HCT116 (cell line): ENCODE measurements around the gene TSSK2. TPM values are rescaled to one million over a fixed set of nuclear protein-coding genes. Genes with fewer than 3 reads are reported as not detected.

ENCODE experiments used
- ATAC-seq: fragments of 200-7000 bp; cut with Tn5 transposase; 2 replicates; pipeline ENCODE4 v1.9.1; 2020; ENCODE audit warnings: mild to moderate bottlenecking, moderate library complexity
- BruUV-seq: library from RNA; stranded (reverse); fragments of 400-500 nt; replicated peaks from 2 replicates; lab custom pipeline; 2021; lab: Mats Ljungman, UMichigan
- CTCF ChIA-PET: fragments of 300-600 bp; sonication (Branson Sonifier 250); formaldehyde crosslinking; loops from one replicate; lab custom pipeline; 2021; ENCODE audit warnings: antibody characterized with exemption; lab: Charles Lee
- POLR2A ChIA-PET: fragments of 300-600, 350-600 bp; sonication (Branson Sonifier 250); formaldehyde crosslinking; loops from one replicate; lab custom pipeline; 2021; ENCODE audit warnings: antibody characterized with exemption; lab: Charles Lee
- RAD21 ChIA-PET, 2 experiments: fragments of 300-600 bp; sonication (Branson Sonifier 250); formaldehyde crosslinking; loops; one replicate each; lab custom pipeline; 2023; ENCODE audit warnings: low total read pairs in 2 of 2; ENCODE audit not compliant: uncharacterized antibody in 2 of 2, unreplicated experiment in 2 of 2, low non-redundant PET in 1 of 2; lab: Charles Lee
- DNase-seq: peaks from one replicate; pipeline ENCODE4 v3.0.0-alpha.2; 2010; ENCODE audit warnings: low read depth, low spot score
- H2AFZ ChIP-seq: fragments of 200-600 bp; shearing (Covaris generic), sonication (generic); 2 replicates; pipeline ENCODE4 v1.6.1; 2017; ENCODE audit warnings: low read depth, mixed run types, mixed read lengths, antibody characterized with exemption, low read length; ENCODE audit not compliant: poor library complexity, severe bottlenecking
- H3K27ac ChIP-seq: 2 replicates; pipeline ENCODE4 v1.5.1; 2012; ENCODE audit warnings: low read depth, low read length
- H3K27me3 ChIP-seq: fragments of 200-600 bp; sonication (generic); 2 replicates; pipeline ENCODE4 v1.6.1; 2016; ENCODE audit warnings: mixed run types, low read length, mixed read lengths; ENCODE audit not compliant: insufficient read depth
- H3K36me3 ChIP-seq, 2 experiments: fragments of 200-500 bp in 1 of 2; fragments of 200-600 bp in 1 of 2; sonication (Bioruptor generic) in 1 of 2; sonication (generic) in 1 of 2; 2 replicates each; pipeline versions ENCODE4 v1.5.1 to v1.6.1; 2014 to 2016; ENCODE audit warnings: low read length in 2 of 2, inconsistent platforms in 1 of 2, mixed read lengths in 1 of 2, mixed run types in 1 of 2; ENCODE audit not compliant: insufficient read depth in 2 of 2, control insufficient read depth in 1 of 2
- H3K4me1 ChIP-seq, 2 experiments: fragments of 200-600 bp in 1 of 2; sonication (generic) in 1 of 2; 2 replicates each; pipeline versions ENCODE4 v1.5.1 to v1.6.1; 2012 to 2017; ENCODE audit warnings: low read length in 2 of 2, inconsistent platforms in 1 of 2, mild to moderate bottlenecking in 1 of 2, mixed read lengths in 1 of 2, mixed run types in 1 of 2, moderate library complexity in 1 of 2; ENCODE audit not compliant: insufficient read depth in 2 of 2, control insufficient read depth in 1 of 2
- H3K4me2 ChIP-seq: fragments of 200-600 bp; sonication (generic); 2 replicates; pipeline ENCODE4 v1.6.1; 2017; ENCODE audit warnings: mixed run types, low read length, mixed read lengths
- H3K4me3 ChIP-seq, 2 experiments: fragments of 200-600 bp in 1 of 2; sonication (generic) in 1 of 2; replicated peaks in 1 of 2; 2 replicates each; pipeline ENCODE4 v1.5.1; 2011 to 2016; ENCODE audit warnings: low read length in 2 of 2, control low read depth in 1 of 2, low read depth in 1 of 2, mild to moderate bottlenecking in 1 of 2, mixed read lengths in 1 of 2, mixed run types in 1 of 2
- H3K79me2 ChIP-seq: fragments of 200-600 bp; sonication (generic); 2 replicates; pipeline ENCODE4 v1.6.1; 2017; ENCODE audit warnings: mild to moderate bottlenecking, mixed run types, low read length, moderate library complexity, mixed read lengths; ENCODE audit not compliant: insufficient read depth
- H3K9ac ChIP-seq: fragments of 200-600 bp; sonication (generic); 2 replicates; pipeline ENCODE4 v1.6.1; 2016; ENCODE audit warnings: low read length, mixed read lengths
- H3K9me2 ChIP-seq: fragments of 200-600 bp; sonication (generic), shearing (Covaris generic); 2 replicates; pipeline ENCODE4 v1.6.1; 2017; ENCODE audit warnings: mixed run types, mild to moderate bottlenecking, moderate library complexity; ENCODE audit not compliant: insufficient read depth
- H3K9me3 ChIP-seq, 2 experiments: fragments of 200-500 bp in 1 of 2; fragments of 200-600 bp in 1 of 2; sonication (Bioruptor generic) in 1 of 2; sonication (generic) in 1 of 2; 2 replicates each; pipeline ENCODE4 v1.6.1; 2014 to 2017; ENCODE audit warnings: low read length in 2 of 2, mixed read lengths in 2 of 2, inconsistent platforms in 1 of 2, low read depth in 1 of 2, mild to moderate bottlenecking in 1 of 2, mixed run types in 1 of 2, moderate library complexity in 1 of 2; ENCODE audit not compliant: control insufficient read depth in 1 of 2, insufficient read depth in 1 of 2
- H4K20me1 ChIP-seq: fragments of 200-600 bp; sonication (generic), shearing (Covaris generic); 2 replicates; pipeline ENCODE4 v1.6.1; 2017; ENCODE audit warnings: mixed run types, mild to moderate bottlenecking, moderate library complexity; ENCODE audit not compliant: insufficient read depth
- EGR1 ChIP-seq: IDR thresholded peaks from 2 replicates; pipeline ENCODE4 v1.6.1; 2012; ENCODE audit warnings: low read depth
- JUND ChIP-seq: IDR thresholded peaks from 2 replicates; pipeline ENCODE4 v1.6.1; 2012
- RAD21 ChIP-seq: IDR thresholded peaks from 2 replicates; pipeline ENCODE4 v1.6.1; 2012; ENCODE audit warnings: low read depth, mild to moderate bottlenecking
- REST ChIP-seq: IDR thresholded peaks from 2 replicates; pipeline ENCODE4 v1.6.1; 2012; ENCODE audit warnings: low read depth
- SRF ChIP-seq: IDR thresholded peaks from 2 replicates; pipeline ENCODE4 v1.6.1; 2012; ENCODE audit warnings: low read depth
- ZFX ChIP-seq: fragments of 450-650 bp; IDR thresholded peaks from 2 replicates; pipeline ENCODE4 v1.6.1; 2017
- intact Hi-C: fragments of 100-400 bp; cut with micrococcal nuclease; formaldehyde crosslinking; loops from 2 replicates; pipeline ENCODE4 v1.10.0; 2022
- total RNA-seq: library from RNA; stranded (reverse); gene quantifications from one replicate; pipeline ENCODE4 v1.2.1, GENCODE V29; 2021; ENCODE audit not compliant: unreplicated experiment
- TF ChIP-seq, protein P1 (sequence below): IDR thresholded peaks from 2 replicates; pipeline ENCODE4 v1.6.1; 2012
- TF ChIP-seq, protein P2 (sequence below): IDR thresholded peaks from 2 replicates; pipeline ENCODE4 v1.6.1; 2012
- TF ChIP-seq, protein P3 (sequence below): IDR thresholded peaks from 2 replicates; pipeline ENCODE4 v1.6.1; 2011; ENCODE audit warnings: mild to moderate bottlenecking, low read length, moderate library complexity; ENCODE audit not compliant: insufficient replicate concordance; ENCODE audit errors: extremely low read depth

Gene TSSK2
- total RNA-seq, 1 experiment from 2014 or later: not detected

DNA sequence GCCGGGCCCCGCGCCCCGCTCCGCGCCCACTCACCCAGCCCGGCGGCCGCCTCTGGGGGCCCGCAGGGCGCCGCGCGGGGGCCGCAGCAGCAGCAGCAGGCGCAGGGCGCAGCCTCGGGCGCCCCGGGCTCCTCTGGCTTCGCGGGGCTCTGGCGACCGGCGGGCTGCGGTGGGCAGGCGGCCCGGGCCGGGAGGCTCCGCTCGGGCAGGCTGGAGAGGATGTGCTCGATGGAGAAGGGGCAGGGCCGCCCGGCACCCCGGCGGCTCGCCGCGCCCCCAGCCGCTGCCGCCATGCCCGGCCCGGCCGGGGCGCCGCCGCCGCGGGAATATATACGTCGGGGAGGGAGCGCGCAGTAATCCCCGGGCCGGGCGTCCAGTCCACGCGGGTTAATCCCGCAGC lies 18.9 kb downstream of the TSSK2 start, which contains the start of gene GSC2 (continued):
- TF ChIP-seq REST (no peak), RAD21 (no peak), SRF (no peak), EGR1 (no peak)
- TF ChIP-seq, protein P1, sequence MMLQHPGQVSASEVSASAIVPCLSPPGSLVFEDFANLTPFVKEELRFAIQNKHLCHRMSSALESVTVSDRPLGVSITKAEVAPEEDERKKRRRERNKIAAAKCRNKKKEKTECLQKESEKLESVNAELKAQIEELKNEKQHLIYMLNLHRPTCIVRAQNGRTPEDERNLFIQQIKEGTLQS: no peak
- TF ChIP-seq, all 23 proteins: peak for 0

DNA sequence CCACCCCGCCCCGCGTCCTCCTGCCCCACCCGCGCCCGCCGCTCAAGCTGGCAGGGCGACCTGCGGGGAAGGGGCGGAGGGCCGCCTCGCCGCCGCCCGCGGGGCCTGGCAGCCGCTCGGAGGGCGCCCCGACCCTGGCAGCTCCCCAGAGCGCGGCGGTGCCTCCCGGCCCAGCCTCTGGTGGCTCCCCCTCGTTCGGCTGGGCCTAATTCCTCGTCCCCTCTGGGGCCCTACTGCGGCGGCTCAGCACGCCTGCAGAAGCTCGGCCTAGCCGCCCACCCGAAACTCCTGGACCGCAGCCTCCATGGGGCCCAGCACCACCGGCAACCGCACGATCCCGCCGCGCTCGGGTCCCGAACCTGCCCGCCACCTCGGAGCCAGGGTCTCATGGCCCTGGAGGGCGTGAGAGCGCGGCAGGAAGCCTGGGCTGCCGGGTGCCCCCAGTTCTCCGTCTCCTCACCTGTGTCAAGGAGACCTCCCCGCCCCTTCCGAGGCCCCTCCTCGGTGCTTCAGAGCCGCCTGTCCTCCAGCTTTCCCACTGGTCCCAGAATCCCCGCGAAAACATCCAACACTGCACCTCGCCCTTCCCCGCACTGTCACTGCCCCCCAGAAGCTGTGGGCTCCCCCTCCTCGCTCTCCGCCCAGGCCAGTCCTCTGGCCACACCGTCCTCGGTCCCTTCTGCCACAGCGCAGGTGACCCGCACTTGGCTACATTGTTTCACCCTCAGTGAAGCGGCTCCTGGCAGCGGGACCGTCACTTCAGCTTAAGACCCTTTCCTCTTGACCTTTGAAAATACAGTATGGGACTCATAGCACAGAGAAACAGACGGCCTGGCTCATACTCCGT lies 19.6 kb downstream of the TSSK2 start:
- no peak overlapping the region for H2AFZ ChIP-seq
- no peaks in the 10 kb centered on the region for H3K4me1 ChIP-seq
- no peak overlapping the region for H3K4me3 ChIP-seq
- peaks cover 8% of the 10 kb centered on the region; the same call in 1 of the 2 replicates for H3K27me3 ChIP-seq
- BruUV-seq: no TSS peak
- no peak for ATAC-seq
- H3K79me2 ChIP-seq: no peaks in the 10 kb centered on the region
- H3K36me3 ChIP-seq: no peaks in the 10 kb centered on the region
- intact Hi-C loops: no loop called here
- no peak overlapping the region for H3K27ac ChIP-seq
- ChIA-PET POLR2A (no interaction called here), CTCF (no interaction called here), RAD21 (no interaction called here)
- TF ChIP-seq, protein P2, sequence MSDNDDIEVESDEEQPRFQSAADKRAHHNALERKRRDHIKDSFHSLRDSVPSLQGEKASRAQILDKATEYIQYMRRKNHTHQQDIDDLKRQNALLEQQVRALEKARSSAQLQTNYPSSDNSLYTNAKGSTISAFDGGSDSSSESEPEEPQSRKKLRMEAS: no peak
- TF ChIP-seq, protein P3, sequence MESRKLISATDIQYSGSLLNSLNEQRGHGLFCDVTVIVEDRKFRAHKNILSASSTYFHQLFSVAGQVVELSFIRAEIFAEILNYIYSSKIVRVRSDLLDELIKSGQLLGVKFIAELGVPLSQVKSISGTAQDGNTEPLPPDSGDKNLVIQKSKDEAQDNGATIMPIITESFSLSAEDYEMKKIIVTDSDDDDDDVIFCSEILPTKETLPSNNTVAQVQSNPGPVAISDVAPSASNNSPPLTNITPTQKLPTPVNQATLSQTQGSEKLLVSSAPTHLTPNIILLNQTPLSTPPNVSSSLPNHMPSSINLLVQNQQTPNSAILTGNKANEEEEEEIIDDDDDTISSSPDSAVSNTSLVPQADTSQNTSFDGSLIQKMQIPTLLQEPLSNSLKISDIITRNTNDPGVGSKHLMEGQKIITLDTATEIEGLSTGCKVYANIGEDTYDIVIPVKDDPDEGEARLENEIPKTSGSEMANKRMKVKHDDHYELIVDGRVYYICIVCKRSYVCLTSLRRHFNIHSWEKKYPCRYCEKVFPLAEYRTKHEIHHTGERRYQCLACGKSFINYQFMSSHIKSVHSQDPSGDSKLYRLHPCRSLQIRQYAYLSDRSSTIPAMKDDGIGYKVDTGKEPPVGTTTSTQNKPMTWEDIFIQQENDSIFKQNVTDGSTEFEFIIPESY: no peak
- TF ChIP-seq JUND: no peak
- no peak for TF ChIP-seq REST
- TF ChIP-seq ZFX: no peak
- H3K9me3 ChIP-seq: no peaks in the 10 kb centered on the region
- no peaks in the 10 kb centered on the region for H3K9me2 ChIP-seq
- H3K9ac ChIP-seq: no peak overlapping the region
- DNase-seq: no peak
- H4K20me1 ChIP-seq: no peaks in the 10 kb centered on the region
- H3K4me2 ChIP-seq: no peak overlapping the region
